Measurements from ENCODE around the gene GPR155. TPM values are rescaled to one million over a fixed set of nuclear protein-coding genes. Genes with fewer than 3 reads are reported as not detected.
A peak's percentile ranks its signal among the peaks of the same experiment; 100 is the strongest.

Gene GPR155
- polyA plus RNA-seq (2013): 2.0 TPM

GRCh38 chr2:174486563-174487107 is at the start of gene GPR155:
TSS of gene GPR155 (minus strand) at chr2:174487029. CDS start at chr2:174481956, 5,073 bp downstream.
- peak within 1 kb of the TSS; percentile 46 to 78 for H3K27ac ChIP-seq (ENCODE audit: insufficient read depth in 1 of 2, low read depth in 1 of 2, low read length in 2 of 2, poor library complexity in 1 of 2, severe bottlenecking in 2 of 2)
- 0% methylated on average over 20 of the region's 42 CpGs for WGBS (ENCODE audit: insufficient coverage)
- DNase-seq: peak in 1 of 3 donors; percentile 14
- H3K27me3 ChIP-seq (replicated peaks in 2 of 5; ENCODE audit: control insufficient read depth in 4 of 5, insufficient read depth in 5 of 5, low read length in 4 of 5): no peaks in the 10 kb centered on the region
- ChIA-PET POLR2A (no interaction called here), CTCF (interaction anchor here (0.9 to 4.6 kb wide), 3 partner anchors 25 to 147 kb away, joined by 3 to 28 read pairs (median 6); no protein-coding TSS in a partner anchor)
- no peaks in the 10 kb centered on the region for H3K9me3 ChIP-seq (ENCODE audit: control extremely low read depth in 1 of 5, control insufficient read depth in 4 of 5, insufficient read depth in 2 of 5, low read depth in 1 of 5, low read length in 4 of 5)
- no peaks in the 10 kb centered on the region for H3K36me3 ChIP-seq (ENCODE audit: control insufficient read depth in 4 of 4, insufficient read depth in 4 of 4, low read length in 3 of 4)
- peak within 1 kb of the TSS; percentile 56 to 94 (median 82) for H3K4me3 ChIP-seq (ENCODE audit: control insufficient read depth in 1 of 7, extremely low read depth in 1 of 7, insufficient read depth in 4 of 7, low read depth in 2 of 7, low read length in 6 of 7)
- peaks cover 2 to 18% (median 13%) of the 10 kb centered on the region in 4 experiments for H3K4me1 ChIP-seq (ENCODE audit: control extremely low read depth in 1 of 4, control insufficient read depth in 4 of 4, insufficient read depth in 4 of 4, low read length in 3 of 4)

GRCh38 chr2:174535757-174536703 is 49.2 kb upstream of the GPR155 start:
- Histone ChIP-seq H3K4me1 (ENCODE audit: control extremely low read depth in 1 of 4, control insufficient read depth in 4 of 4, insufficient read depth in 4 of 4, low read length in 3 of 4) (no peaks in the 10 kb centered on the region), H3K4me3 (ENCODE audit: control insufficient read depth in 1 of 7, extremely low read depth in 1 of 7, insufficient read depth in 4 of 7, low read depth in 2 of 7, low read length in 6 of 7) (no peak overlapping the region), H3K36me3 (ENCODE audit: control insufficient read depth in 4 of 4, insufficient read depth in 4 of 4, low read length in 3 of 4) (no peaks in the 10 kb centered on the region), H3K27me3 (replicated peaks in 2 of 5; ENCODE audit: control insufficient read depth in 4 of 5, insufficient read depth in 5 of 5, low read length in 4 of 5) (peaks cover 0 to 1% (median 0%) of the 10 kb centered on the region in 5 experiments), H3K27ac (ENCODE audit: insufficient read depth in 1 of 2, low read depth in 1 of 2, low read length in 2 of 2, poor library complexity in 1 of 2, severe bottlenecking in 2 of 2) (no peak overlapping the region), H3K9me3 (ENCODE audit: control extremely low read depth in 1 of 5, control insufficient read depth in 4 of 5, insufficient read depth in 2 of 5, low read depth in 1 of 5, low read length in 4 of 5) (no peaks in the 10 kb centered on the region)
- WGBS (ENCODE audit: insufficient coverage): 96% methylated on average over 9 of the region's 11 CpGs
- CTCF ChIA-PET: interaction anchor here (1.4 to 1.7 kb wide), 2 partner anchors 11 to 14 kb away, joined by 4 to 8 read pairs; no protein-coding TSS in a partner anchor
- DNase-seq: no peak
- POLR2A ChIA-PET: no interaction called here

DNA sequence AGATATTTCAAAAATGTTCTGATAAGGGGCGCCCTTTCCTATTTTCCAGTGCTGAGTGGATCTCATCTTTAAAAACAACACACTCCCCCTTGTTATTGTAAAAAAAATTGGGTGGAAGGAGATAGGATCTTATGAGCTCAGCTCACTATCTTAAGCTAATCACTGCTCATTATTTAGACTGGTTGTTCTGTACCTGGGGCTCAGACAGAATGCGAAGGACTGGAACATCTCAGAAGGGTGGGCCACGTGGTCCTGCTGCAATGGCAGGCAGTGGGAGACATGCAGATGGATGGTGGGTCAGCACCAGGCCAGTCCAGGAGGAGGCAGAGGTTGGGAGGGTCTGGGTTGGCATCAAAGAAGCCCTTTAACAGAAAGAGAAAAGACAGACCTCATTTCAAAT is 48.3 kb upstream of the GPR155 start:
- 92% methylated on average over 2 of the region's 3 CpGs for WGBS (ENCODE audit: insufficient coverage)
- no peaks in the 10 kb centered on the region for H3K36me3 ChIP-seq (ENCODE audit: control insufficient read depth in 4 of 4, insufficient read depth in 4 of 4, low read length in 3 of 4)
- H3K9me3 ChIP-seq (ENCODE audit: control extremely low read depth in 1 of 5, control insufficient read depth in 4 of 5, insufficient read depth in 2 of 5, low read depth in 1 of 5, low read length in 4 of 5): no peaks in the 10 kb centered on the region
- H3K27me3 ChIP-seq (replicated peaks in 2 of 5; ENCODE audit: control insufficient read depth in 4 of 5, insufficient read depth in 5 of 5, low read length in 4 of 5): peaks cover 0 to 1% (median 0%) of the 10 kb centered on the region in 5 experiments
- no peak overlapping the region for H3K4me3 ChIP-seq (ENCODE audit: control insufficient read depth in 1 of 7, extremely low read depth in 1 of 7, insufficient read depth in 4 of 7, low read depth in 2 of 7, low read length in 6 of 7)
- ChIA-PET CTCF (interaction anchor here (1.4 to 1.7 kb wide), 3 partner anchors 12 to 72 kb away, joined by 4 to 8 read pairs (median 5); no protein-coding TSS in a partner anchor), POLR2A (interaction anchor here (0.6 kb wide), 1 partner anchor 995 kb away, joined by 3 read pairs; no protein-coding TSS in a partner anchor)
- no peak overlapping the region for H3K27ac ChIP-seq (ENCODE audit: insufficient read depth in 1 of 2, low read depth in 1 of 2, low read length in 2 of 2, poor library complexity in 1 of 2, severe bottlenecking in 2 of 2)
- no peaks in the 10 kb centered on the region for H3K4me1 ChIP-seq (ENCODE audit: control extremely low read depth in 1 of 4, control insufficient read depth in 4 of 4, insufficient read depth in 4 of 4, low read length in 3 of 4)
- DNase-seq: no peak

GRCh38 chr2:174529916-174530315 is 43.1 kb upstream of the GPR155 start:
- CTCF ChIA-PET: no interaction called here
- 96% methylated on average over 4 of the region's 4 CpGs for WGBS (ENCODE audit: insufficient coverage)
- H3K27me3 ChIP-seq (replicated peaks in 2 of 5; ENCODE audit: control insufficient read depth in 4 of 5, insufficient read depth in 5 of 5, low read length in 4 of 5): no peaks in the 10 kb centered on the region
- H3K4me1 ChIP-seq (ENCODE audit: control extremely low read depth in 1 of 4, control insufficient read depth in 4 of 4, insufficient read depth in 4 of 4, low read length in 3 of 4): no peaks in the 10 kb centered on the region
- no peak overlapping the region for H3K27ac ChIP-seq (ENCODE audit: insufficient read depth in 1 of 2, low read depth in 1 of 2, low read length in 2 of 2, poor library complexity in 1 of 2, severe bottlenecking in 2 of 2)
- POLR2A ChIA-PET: no interaction called here
- no peak for DNase-seq
- no peak overlapping the region for H3K4me3 ChIP-seq (ENCODE audit: control insufficient read depth in 1 of 7, extremely low read depth in 1 of 7, insufficient read depth in 4 of 7, low read depth in 2 of 7, low read length in 6 of 7)
- peaks cover 0 to 3% (median 0%) of the 10 kb centered on the region in 5 experiments for H3K9me3 ChIP-seq (ENCODE audit: control extremely low read depth in 1 of 5, control insufficient read depth in 4 of 5, insufficient read depth in 2 of 5, low read depth in 1 of 5, low read length in 4 of 5)
- no peaks in the 10 kb centered on the region for H3K36me3 ChIP-seq (ENCODE audit: control insufficient read depth in 4 of 4, insufficient read depth in 4 of 4, low read length in 3 of 4)

GRCh38 chr2:174527959-174528358 is 41.1 kb upstream of the GPR155 start:
- WGBS (ENCODE audit: insufficient coverage): 100% methylated on average over 1 of the region's 3 CpGs
- Histone ChIP-seq H3K27me3 (replicated peaks in 2 of 5; ENCODE audit: control insufficient read depth in 4 of 5, insufficient read depth in 5 of 5, low read length in 4 of 5) (no peaks in the 10 kb centered on the region), H3K4me1 (ENCODE audit: control extremely low read depth in 1 of 4, control insufficient read depth in 4 of 4, insufficient read depth in 4 of 4, low read length in 3 of 4) (peaks cover 0 to 4% (median 0%) of the 10 kb centered on the region in 4 experiments), H3K9me3 (ENCODE audit: control extremely low read depth in 1 of 5, control insufficient read depth in 4 of 5, insufficient read depth in 2 of 5, low read depth in 1 of 5, low read length in 4 of 5) (peaks cover 0 to 3% (median 0%) of the 10 kb centered on the region in 5 experiments), H3K4me3 (ENCODE audit: control insufficient read depth in 1 of 7, extremely low read depth in 1 of 7, insufficient read depth in 4 of 7, low read depth in 2 of 7, low read length in 6 of 7) (no peak overlapping the region), H3K27ac (ENCODE audit: insufficient read depth in 1 of 2, low read depth in 1 of 2, low read length in 2 of 2, poor library complexity in 1 of 2, severe bottlenecking in 2 of 2) (no peak overlapping the region), H3K36me3 (ENCODE audit: control insufficient read depth in 4 of 4, insufficient read depth in 4 of 4, low read length in 3 of 4) (no peaks in the 10 kb centered on the region)
- CTCF ChIA-PET: interaction anchor here (0.6 to 1.1 kb wide), 2 partner anchors 19 to 187 kb away, joined by 3 to 5 read pairs; no protein-coding TSS in a partner anchor
- DNase-seq: no peak
- POLR2A ChIA-PET: no interaction called here

- DNase-seq: no peak
- H3K36me3 ChIP-seq (ENCODE audit: control insufficient read depth in 4 of 4, insufficient read depth in 4 of 4, low read length in 3 of 4): no peaks in the 10 kb centered on the region
- H3K27ac ChIP-seq (ENCODE audit: insufficient read depth in 1 of 2, low read depth in 1 of 2, low read length in 2 of 2, poor library complexity in 1 of 2, severe bottlenecking in 2 of 2): no peak overlapping the region
- H3K4me1 ChIP-seq (ENCODE audit: control extremely low read depth in 1 of 4, control insufficient read depth in 4 of 4, insufficient read depth in 4 of 4, low read length in 3 of 4): peaks cover 0 to 5% (median 2%) of the 10 kb centered on the region in 4 experiments
- CTCF ChIA-PET: interaction anchor here (1.1 kb wide), 2 partner anchors 10 to 20 kb away, joined by 3 to 5 read pairs; no protein-coding TSS in a partner anchor
- POLR2A ChIA-PET: interaction anchor here (0.6 kb wide), 1 partner anchor 131 kb away, joined by 4 read pairs; the partner anchor contains the start of gene SCRN3
- H3K27me3 ChIP-seq (replicated peaks in 2 of 5; ENCODE audit: control insufficient read depth in 4 of 5, insufficient read depth in 5 of 5, low read length in 4 of 5): no peaks in the 10 kb centered on the region
- no peak overlapping the region for H3K4me3 ChIP-seq (ENCODE audit: control insufficient read depth in 1 of 7, extremely low read depth in 1 of 7, insufficient read depth in 4 of 7, low read depth in 2 of 7, low read length in 6 of 7)
- H3K9me3 ChIP-seq (ENCODE audit: control extremely low read depth in 1 of 5, control insufficient read depth in 4 of 5, insufficient read depth in 2 of 5, low read depth in 1 of 5, low read length in 4 of 5): peaks cover 0 to 3% (median 0%) of the 10 kb centered on the region in 5 experiments
- 97% methylated on average over 3 of the region's 3 CpGs for WGBS (ENCODE audit: insufficient coverage)
Observed at GRCh38 chr2:174527101-174527721, 40.4 kb upstream of the GPR155 start.

All from common myeloid progenitor, CD34-positive (primary cell).